Measurements from ENCODE around the gene ASTN2. TPM values are rescaled to one million over a fixed set of nuclear protein-coding genes. Genes with fewer than 3 reads are reported as not detected.

Gene ASTN2
- total and polyA plus RNA-seq, 7 donors: 0.60 to 7.5 (median 2.2) TPM

DNA sequence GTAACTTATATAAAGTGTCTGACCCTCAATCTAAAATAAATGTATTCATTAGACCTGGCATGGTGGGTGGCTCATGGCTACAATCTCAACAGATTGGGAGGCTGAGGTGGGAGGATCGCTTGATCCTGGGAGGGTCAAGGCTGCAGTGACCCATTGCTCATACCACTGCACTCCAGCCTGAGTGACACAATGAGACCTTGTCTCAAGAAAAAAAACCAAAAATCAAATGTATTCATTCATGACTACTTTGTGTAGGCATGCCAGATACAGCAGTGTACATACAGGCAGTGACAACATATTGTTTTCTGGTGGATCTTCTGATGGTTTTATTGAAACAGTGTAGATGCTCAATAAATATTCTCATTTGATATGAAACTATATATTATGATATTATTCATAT, 526.8 kb downstream of the ASTN2 start:
- TF ChIP-seq EP300 (IDR thresholded peaks at IDR 0.05): no peak
- TF ChIP-seq, protein P1, sequence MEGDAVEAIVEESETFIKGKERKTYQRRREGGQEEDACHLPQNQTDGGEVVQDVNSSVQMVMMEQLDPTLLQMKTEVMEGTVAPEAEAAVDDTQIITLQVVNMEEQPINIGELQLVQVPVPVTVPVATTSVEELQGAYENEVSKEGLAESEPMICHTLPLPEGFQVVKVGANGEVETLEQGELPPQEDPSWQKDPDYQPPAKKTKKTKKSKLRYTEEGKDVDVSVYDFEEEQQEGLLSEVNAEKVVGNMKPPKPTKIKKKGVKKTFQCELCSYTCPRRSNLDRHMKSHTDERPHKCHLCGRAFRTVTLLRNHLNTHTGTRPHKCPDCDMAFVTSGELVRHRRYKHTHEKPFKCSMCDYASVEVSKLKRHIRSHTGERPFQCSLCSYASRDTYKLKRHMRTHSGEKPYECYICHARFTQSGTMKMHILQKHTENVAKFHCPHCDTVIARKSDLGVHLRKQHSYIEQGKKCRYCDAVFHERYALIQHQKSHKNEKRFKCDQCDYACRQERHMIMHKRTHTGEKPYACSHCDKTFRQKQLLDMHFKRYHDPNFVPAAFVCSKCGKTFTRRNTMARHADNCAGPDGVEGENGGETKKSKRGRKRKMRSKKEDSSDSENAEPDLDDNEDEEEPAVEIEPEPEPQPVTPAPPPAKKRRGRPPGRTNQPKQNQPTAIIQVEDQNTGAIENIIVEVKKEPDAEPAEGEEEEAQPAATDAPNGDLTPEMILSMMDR (IDR thresholded peaks at IDR 0.05): no peak
- no peak for TF ChIP-seq POLR2AphosphoS5 (IDR thresholded peaks at IDR 0.05)
- TF ChIP-seq POLR2A (IDR thresholded peaks at IDR 0.05): no peak
- WGBS, 2 donors: 95% methylated on average over 1 of the region's 1 CpG

DNA sequence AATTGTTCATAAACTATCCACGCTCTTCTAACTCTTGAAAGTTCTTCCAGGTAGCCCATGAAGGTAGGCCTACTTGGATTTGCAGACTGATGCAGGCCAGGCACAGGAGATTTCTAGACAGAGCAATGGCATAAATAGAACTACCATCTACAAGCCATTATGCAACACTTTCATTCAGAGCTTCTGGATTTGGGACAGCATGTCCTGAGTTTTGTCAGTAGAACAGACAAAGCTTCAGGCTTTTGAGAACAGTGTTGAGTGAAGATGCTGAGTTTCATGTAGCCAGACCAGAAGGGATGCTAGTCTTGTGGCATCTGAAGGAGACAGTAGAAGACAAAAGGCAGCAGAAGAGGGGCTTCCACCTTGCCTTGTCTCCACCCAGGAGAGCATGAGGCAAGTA, 531.2 kb downstream of the ASTN2 start:
- Histone ChIP-seq H3K4me1 (no peaks in the 10 kb centered on the region), H3K9me3 (no peaks in the 10 kb centered on the region), H3K27me3 (no peaks in the 10 kb centered on the region), H3K27ac (no peak overlapping the region), H3K36me3 (no peaks in the 10 kb centered on the region), H3K4me3 (no peak overlapping the region)
- WGBS, 2 donors: 91 to 92% methylated on average over 1 of the region's 1 CpG
- TF ChIP-seq EP300 (IDR thresholded peaks at IDR 0.05): no peak
- TF ChIP-seq POLR2AphosphoS5 (IDR thresholded peaks at IDR 0.05): no peak
- intact Hi-C loops (cut with DNase I): no loop called here
- DNase-seq: no peak

More for the DNA sequence above, 526.8 kb downstream of the ASTN2 start:
- Histone ChIP-seq H3K4me1 (no peaks in the 10 kb centered on the region), H3K27me3 (no peaks in the 10 kb centered on the region), H3K27ac (no peak overlapping the region), H3K9me3 (no peaks in the 10 kb centered on the region), H3K36me3 (no peaks in the 10 kb centered on the region), H3K4me3 (no peak overlapping the region)
- intact Hi-C loops (cut with DNase I): no loop called here
- DNase-seq: no peak

GRCh38 chr9:116877072-116877471, 537.8 kb downstream of the ASTN2 start:
- Histone ChIP-seq H3K4me1 (no peaks in the 10 kb centered on the region), H3K27me3 (no peaks in the 10 kb centered on the region), H3K4me3 (no peak overlapping the region), H3K36me3 (no peaks in the 10 kb centered on the region), H3K9me3 (peaks cover 4 to 22% (median 10%) of the 10 kb centered on the region in 4 donors), H3K27ac (no peak overlapping the region)
- DNase-seq: no peak
- WGBS, 2 donors: 79% methylated on average over 3 of the region's 3 CpGs
- intact Hi-C loops (cut with DNase I): no loop called here
- TF ChIP-seq EP300 (IDR thresholded peaks at IDR 0.05) (no peak), POLR2AphosphoS5 (IDR thresholded peaks at IDR 0.05) (no peak), POLR2A (IDR thresholded peaks at IDR 0.05) (no peak)
- TF ChIP-seq, protein P1 (IDR thresholded peaks at IDR 0.05): no peak

DNA sequence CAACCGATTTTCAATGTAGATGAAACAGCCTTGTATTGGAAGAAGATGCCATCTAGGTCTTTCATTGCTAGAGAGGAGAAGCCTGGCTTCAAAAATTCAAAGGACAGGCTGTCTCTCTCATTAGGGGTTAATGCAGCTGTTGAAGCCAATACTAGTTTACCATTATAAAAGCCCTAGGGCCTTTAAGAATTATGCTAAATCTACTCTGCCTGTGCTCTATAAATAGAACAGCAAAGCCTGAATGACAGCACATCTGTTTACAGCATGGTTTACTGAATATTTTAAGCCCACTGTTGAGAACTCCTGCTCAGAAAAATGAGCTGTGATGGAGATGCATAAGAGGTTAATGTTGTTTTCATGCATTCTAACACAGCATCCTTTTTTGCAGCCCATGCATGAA, 539.3 kb downstream of the ASTN2 start:
- no peak overlapping the region for H3K27ac ChIP-seq
- no peaks in the 10 kb centered on the region for H3K36me3 ChIP-seq
- no peaks in the 10 kb centered on the region for H3K27me3 ChIP-seq
- WGBS, 2 donors: 83 to 84% methylated on average over 1 of the region's 1 CpG
- DNase-seq: no peak
- H3K9me3 ChIP-seq: peaks cover 4 to 22% (median 10%) of the 10 kb centered on the region in 4 donors
- no peak overlapping the region for H3K4me3 ChIP-seq
- TF ChIP-seq EP300 (IDR thresholded peaks at IDR 0.05) (no peak), POLR2A (IDR thresholded peaks at IDR 0.05) (no peak), POLR2AphosphoS5 (IDR thresholded peaks at IDR 0.05) (no peak)
- TF ChIP-seq, protein P1 (IDR thresholded peaks at IDR 0.05): no peak
- H3K4me1 ChIP-seq: no peaks in the 10 kb centered on the region
- intact Hi-C loops (cut with DNase I): no loop called here

DNA sequence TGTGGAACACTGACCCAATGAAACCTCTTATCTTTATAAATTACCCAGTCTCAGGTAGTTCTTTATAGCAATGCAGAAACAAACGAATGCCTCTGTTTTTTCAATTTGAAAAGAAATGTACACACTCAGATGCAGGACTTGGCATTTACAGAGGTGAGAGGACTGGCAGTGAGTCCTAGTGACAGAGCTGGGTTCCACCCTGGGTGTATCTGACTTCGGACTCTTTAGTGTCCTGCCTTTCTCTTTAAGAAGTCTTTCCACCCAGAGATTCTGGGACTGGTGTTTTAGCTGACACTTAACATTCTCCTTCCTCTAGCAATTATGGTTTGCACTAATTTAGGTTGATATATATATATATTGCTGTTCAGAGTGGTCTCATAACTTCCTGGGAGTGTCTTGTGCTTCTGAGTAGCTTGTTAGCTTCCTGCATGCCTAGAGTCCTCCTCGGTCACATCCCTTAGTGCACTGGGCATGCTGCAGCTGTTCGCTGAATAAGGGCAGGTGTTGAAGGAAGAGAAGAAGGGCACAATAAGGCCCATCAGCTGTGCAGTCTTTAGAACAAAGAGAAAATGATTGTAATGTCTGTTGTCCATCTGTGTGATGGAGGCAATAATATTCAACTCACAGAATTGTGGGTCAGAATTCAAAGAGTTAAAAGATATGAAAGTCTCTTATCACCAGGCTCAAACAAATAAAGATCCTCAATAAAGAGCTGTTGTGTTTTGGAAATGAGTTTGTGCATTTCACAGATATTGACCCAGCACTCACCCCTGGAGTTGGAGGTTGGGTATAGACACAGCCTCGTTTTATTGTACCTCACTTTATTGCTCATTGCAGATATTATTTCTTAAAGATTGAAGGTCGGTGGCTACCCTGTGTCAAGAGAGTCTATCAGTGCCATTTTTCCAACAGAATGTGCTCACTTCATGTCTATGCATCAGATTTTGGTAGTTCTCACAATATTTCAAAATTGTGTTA, 540.6 kb downstream of the ASTN2 start:
- 13 to 55% methylated on average over 6 of the region's 6 CpGs for WGBS, 2 donors
- Histone ChIP-seq H3K36me3 (no peaks in the 10 kb centered on the region), H3K4me1 (no peaks in the 10 kb centered on the region), H3K9me3 (peaks cover 4 to 22% (median 10%) of the 10 kb centered on the region in 4 donors), H3K4me3 (no peak overlapping the region), H3K27ac (no peak overlapping the region), H3K27me3 (no peaks in the 10 kb centered on the region)
- intact Hi-C loops (cut with DNase I): no loop called here
- TF ChIP-seq EP300 (IDR thresholded peaks at IDR 0.05): no peak
- TF ChIP-seq POLR2A (IDR thresholded peaks at IDR 0.05): no peak
- TF ChIP-seq, protein P1 (IDR thresholded peaks at IDR 0.05): no peak
- no peak for TF ChIP-seq POLR2AphosphoS5 (IDR thresholded peaks at IDR 0.05)
- DNase-seq: no peak

Measured in sigmoid colon (tissue), 7 donors.